Measurements from ENCODE around the gene FAM124A.

DNA sequence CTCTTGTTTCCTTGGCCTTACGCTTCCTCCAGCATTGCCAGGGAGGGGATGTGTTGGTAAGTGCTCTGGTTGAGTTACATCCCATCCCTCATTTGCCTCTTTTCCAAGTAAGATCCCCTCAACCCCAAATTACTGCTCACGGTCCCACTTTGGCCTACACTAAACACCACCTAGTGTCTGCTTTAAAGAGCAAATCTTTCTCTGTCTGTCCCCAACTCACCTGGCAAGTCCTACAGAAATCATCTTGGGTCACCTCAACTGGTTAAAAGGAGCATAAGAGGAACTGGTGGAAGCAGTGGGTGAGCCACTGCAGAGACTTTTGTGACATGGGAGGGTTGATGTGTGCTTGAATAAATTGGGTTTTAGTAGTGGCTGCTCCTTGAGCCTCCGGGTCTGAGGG, 62.1 kb downstream of the FAM124A start:
- TF ChIP-seq, protein P1, sequence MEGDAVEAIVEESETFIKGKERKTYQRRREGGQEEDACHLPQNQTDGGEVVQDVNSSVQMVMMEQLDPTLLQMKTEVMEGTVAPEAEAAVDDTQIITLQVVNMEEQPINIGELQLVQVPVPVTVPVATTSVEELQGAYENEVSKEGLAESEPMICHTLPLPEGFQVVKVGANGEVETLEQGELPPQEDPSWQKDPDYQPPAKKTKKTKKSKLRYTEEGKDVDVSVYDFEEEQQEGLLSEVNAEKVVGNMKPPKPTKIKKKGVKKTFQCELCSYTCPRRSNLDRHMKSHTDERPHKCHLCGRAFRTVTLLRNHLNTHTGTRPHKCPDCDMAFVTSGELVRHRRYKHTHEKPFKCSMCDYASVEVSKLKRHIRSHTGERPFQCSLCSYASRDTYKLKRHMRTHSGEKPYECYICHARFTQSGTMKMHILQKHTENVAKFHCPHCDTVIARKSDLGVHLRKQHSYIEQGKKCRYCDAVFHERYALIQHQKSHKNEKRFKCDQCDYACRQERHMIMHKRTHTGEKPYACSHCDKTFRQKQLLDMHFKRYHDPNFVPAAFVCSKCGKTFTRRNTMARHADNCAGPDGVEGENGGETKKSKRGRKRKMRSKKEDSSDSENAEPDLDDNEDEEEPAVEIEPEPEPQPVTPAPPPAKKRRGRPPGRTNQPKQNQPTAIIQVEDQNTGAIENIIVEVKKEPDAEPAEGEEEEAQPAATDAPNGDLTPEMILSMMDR (IDR thresholded peaks at IDR 0.05) = no peak
- TF ChIP-seq POLR2AphosphoS5 (IDR thresholded peaks at IDR 0.05) (no peak), POLR2A (IDR thresholded peaks at IDR 0.05) (no peak)
